Kidney epithelial cell (primary cell): ENCODE measurements around the gene ACTG1. TPM values are rescaled to one million over a fixed set of nuclear protein-coding genes. Genes with fewer than 3 reads are reported as not detected.

ENCODE experiments used
- DNase-seq: peaks from one replicate; pipeline ENCODE4 v3.0.0-alpha.2; 2010; ENCODE audit warnings: low read depth
- H3K27me3 ChIP-seq: 2 replicates; pipeline ENCODE4 v1.6.0; 2011; ENCODE audit warnings: low read length; ENCODE audit not compliant: control insufficient read depth, insufficient read depth
- H3K36me3 ChIP-seq: 2 replicates; pipeline ENCODE4 v1.5.1; 2011; ENCODE audit warnings: low read length; ENCODE audit not compliant: control insufficient read depth, insufficient read depth
- H3K4me3 ChIP-seq: 2 replicates; pipeline ENCODE4 v1.5.1; 2011; ENCODE audit warnings: low read depth, mild to moderate bottlenecking, control low read depth, low read length
- total RNA-seq: library from RNA; depleted of rRNA; stranded (reverse); fragments of >200 nt; gene quantifications from 2 replicates; pipeline ENCODE4 v1.2.3, GENCODE V29; 2015
- TF ChIP-seq, protein P1 (sequence below): IDR thresholded peaks from 2 replicates; pipeline ENCODE4 v1.5.1; 2011; ENCODE audit warnings: mild to moderate bottlenecking, moderate library complexity, low read length, control low read depth, inconsistent platforms; ENCODE audit not compliant: insufficient read depth, poor library complexity, severe bottlenecking

The ACTG1 gene
- total RNA-seq, 1 donor from 2014 or later, result 9,424 TPM

DNA sequence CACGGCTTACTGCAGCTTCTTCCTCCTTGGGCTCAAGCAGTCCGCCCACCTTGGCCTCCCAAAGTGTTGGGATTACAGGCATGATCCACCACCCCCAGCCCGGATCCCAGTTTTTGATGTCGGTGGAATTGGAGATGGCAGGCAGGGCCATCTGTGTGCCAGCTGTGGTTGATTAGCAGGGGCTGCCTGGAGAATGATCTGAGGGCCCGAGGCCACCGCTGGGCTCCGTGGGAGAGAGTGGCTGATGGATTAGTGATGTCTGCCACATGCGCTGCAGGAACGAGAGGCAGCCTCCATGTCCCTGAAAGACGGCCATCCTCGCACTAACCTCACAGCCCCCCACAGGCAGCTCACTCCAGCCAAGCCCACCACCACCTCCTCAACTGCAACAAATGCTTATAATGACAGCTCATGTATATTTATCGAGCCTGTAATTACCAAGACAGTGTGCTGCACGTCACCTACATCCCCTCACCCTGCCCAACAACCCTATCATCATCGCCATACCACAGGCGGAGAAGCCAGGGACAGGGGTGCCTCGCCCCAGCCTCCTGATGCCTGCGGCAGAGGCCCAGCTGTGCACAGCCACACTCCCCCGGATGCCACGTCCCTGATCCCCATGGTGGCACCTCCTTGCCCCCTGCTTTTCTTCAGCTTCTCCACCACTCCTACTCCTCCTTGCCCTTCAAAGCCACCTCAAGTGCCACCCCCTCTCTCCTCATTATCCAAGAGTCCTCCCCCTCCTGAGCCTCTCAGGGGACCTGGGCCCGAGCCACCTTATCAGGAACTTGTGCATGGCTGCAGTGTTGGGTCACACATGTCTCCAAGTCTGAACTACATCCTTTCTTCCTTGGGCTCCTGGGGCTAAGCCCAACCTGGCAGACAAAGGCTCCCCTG lies 33.2 kb downstream of the ACTG1 start:
- no peak for DNase-seq
- Histone ChIP-seq H3K4me3 (no peak overlapping the region), H3K36me3 (no peaks in the 10 kb centered on the region), H3K27me3 (peaks cover 6% of the 10 kb centered on the region)
- TF ChIP-seq, protein P1, sequence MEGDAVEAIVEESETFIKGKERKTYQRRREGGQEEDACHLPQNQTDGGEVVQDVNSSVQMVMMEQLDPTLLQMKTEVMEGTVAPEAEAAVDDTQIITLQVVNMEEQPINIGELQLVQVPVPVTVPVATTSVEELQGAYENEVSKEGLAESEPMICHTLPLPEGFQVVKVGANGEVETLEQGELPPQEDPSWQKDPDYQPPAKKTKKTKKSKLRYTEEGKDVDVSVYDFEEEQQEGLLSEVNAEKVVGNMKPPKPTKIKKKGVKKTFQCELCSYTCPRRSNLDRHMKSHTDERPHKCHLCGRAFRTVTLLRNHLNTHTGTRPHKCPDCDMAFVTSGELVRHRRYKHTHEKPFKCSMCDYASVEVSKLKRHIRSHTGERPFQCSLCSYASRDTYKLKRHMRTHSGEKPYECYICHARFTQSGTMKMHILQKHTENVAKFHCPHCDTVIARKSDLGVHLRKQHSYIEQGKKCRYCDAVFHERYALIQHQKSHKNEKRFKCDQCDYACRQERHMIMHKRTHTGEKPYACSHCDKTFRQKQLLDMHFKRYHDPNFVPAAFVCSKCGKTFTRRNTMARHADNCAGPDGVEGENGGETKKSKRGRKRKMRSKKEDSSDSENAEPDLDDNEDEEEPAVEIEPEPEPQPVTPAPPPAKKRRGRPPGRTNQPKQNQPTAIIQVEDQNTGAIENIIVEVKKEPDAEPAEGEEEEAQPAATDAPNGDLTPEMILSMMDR, result no peak

DNA sequence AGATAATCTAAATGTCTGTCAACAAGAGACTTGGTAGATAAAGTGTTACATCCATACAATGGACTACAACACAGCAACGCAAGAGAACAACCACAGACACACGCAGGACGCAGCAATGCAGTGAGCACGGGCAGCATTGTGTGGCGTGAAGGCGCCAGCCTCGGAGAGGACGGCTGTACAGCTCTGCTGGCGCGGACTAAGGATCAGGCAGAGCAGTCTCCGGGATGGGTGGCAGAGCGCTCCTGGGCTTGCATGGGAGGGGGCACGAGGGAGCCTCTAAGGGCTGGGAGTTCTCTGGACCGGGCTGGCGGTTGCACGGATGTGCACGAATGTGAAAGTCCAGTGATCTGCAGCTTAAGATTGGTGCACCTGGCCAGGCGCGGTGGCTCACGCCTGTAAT lies 34.5 kb downstream of the ACTG1 start:
- DNase-seq, result no peak
- Histone ChIP-seq H3K36me3 (no peaks in the 10 kb centered on the region), H3K4me3 (no peak overlapping the region), H3K27me3 (peaks cover 5% of the 10 kb centered on the region)
- TF ChIP-seq, protein P1, result no peak

DNA sequence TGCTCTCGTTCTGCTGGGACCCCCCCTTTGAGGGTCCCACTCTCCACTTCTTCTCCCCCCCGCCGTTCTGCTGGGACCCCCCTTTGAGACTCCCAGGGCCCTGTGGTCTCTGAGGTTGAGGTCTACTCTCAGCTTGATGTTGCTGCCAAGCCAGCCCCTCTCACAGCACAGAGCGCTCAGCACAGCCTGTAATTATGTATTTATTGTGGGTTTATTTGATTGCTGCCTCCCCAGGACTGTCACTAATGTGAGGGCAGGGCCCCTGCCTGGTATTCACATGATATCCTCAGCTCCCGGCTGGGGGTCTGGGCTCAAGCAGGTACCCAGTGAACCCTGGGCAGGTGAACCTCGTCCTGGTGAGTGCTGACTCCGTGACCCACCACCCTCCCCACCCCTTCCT lies 35.4 kb downstream of the ACTG1 start:
- Histone ChIP-seq H3K4me3 (no peak overlapping the region), H3K36me3 (no peaks in the 10 kb centered on the region), H3K27me3 (peaks cover 5% of the 10 kb centered on the region)
- TF ChIP-seq, protein P1, result no peak
- no peak for DNase-seq

DNA sequence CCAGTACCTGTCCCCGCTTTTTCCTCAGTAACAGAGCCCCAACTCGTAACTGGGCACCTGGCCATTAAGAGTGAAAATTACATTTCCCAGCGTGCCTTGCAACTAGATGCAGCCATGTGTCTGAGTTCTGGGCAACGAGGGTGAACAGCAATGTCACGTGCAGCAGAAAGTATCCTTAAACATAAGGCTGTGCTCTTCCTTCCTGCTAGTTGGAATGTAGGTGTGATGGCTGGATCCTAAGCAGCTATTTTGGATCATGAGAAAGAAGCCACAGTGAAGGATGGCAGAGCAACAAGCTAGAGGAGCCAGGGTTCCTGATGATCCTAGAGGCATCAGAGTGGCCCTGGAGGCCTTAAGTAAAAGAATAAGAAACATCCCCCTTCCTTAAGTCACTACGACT lies 36.0 kb downstream of the ACTG1 start:
- H3K27me3 ChIP-seq, result peaks cover 5% of the 10 kb centered on the region
- TF ChIP-seq, protein P1, result no peak
- no peaks in the 10 kb centered on the region for H3K36me3 ChIP-seq
- no peak overlapping the region for H3K4me3 ChIP-seq
- DNase-seq, result no peak

DNA sequence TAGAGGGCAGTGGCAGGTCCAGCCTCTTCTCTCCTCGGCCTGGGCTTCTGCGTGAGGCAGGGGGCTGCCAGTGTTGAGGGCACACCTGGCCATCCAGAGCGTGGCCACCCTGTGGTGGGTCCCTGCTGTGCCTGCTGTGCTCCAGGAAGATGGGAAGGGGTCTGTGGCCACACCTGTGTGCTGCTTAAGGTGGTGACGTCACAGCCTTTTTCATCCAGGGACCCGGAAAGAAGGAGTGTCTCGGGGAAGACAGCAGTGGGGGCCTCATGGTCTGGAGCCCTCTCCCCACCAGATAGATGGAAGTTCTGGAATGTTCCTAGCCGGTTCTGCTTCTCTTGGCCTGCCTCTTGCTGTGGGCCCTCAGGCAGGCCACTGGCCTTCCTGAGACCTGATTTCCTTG lies 36.5 kb downstream of the ACTG1 start:
- DNase-seq, result no peak
- TF ChIP-seq, protein P1, result no peak

DNA sequence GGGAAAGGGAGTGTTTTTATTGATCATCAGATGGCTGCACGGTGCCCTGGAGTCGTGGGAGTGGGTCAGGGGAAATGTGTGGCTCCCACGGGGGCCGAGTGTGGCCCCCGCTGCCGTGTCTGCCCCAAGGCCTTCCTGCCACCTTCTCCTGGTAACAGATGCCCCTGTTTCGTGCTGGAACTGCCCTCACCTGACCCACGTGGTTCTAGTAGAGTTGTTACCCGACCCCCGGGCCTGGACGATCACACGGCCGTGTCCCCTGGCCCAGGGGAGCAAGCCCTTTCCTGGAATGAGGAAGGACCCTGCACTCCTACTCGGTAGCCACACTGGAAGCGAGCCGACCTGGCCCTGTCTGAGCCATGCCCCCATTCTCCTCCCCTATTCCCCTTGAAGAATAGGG lies 37.6 kb downstream of the ACTG1 start:
- no peak for DNase-seq
- Histone ChIP-seq H3K36me3 (no peaks in the 10 kb centered on the region), H3K4me3 (no peak overlapping the region), H3K27me3 (no peaks in the 10 kb centered on the region)
- TF ChIP-seq, protein P1, result no peak

More for the DNA sequence above, 36.5 kb downstream of the ACTG1 start:
- Histone ChIP-seq H3K36me3 (no peaks in the 10 kb centered on the region), H3K4me3 (no peak overlapping the region), H3K27me3 (peaks cover 5% of the 10 kb centered on the region)
